GM20000 (cell line): ENCODE results near the gene KREMEN1.

Experiments used
- DNase-seq: peaks from one replicate; pipeline ENCODE4 v3.0.0; 2012; ENCODE audit warnings: low spot score
- CTCF ChIP-seq: IDR thresholded peaks from 2 replicates; pipeline ENCODE4 v1.5.1; 2012; ENCODE audit warnings: mild to moderate bottlenecking, control low read depth; ENCODE audit errors: extremely low read depth, missing control alignments

Gene KREMEN1

GRCh38 chr22:29050457-29050856 is 22.4 kb upstream of the KREMEN1 start:
- no peak for TF ChIP-seq CTCF

GRCh38 chr22:29053048-29053702 is 19.7 kb upstream of the KREMEN1 start:
- no peak for DNase-seq
- no peak for TF ChIP-seq CTCF

More at GRCh38 chr22:29050457-29050856, 22.4 kb upstream of the KREMEN1 start:
- DNase-seq, result no peak

DNA sequence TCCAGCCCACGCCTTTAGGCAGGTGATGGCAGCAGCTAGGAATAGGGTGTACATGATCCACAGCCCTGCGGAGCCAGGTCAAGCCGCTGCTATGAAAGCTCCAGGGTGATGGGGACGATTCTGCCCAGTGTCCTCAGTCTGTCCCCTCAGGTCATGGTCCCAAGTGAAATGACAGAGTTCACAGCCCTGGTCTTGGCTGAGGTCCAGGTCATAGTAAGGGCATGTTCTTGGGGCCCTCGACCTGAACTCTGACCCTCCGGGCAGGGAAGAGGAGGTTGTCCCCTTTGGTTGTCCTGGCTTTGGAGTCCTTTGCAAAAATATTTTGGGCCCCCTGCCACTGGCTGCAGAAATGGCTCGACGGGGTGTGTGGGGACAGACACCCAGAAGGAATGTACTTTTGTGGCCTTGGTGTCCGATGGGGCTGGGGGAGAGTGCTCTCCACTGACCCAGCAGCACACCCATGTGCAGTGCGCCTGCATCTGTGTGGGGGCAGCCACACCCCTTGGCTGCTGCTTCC is 18.5 kb upstream of the KREMEN1 start:
- TF ChIP-seq CTCF, result no peak
- DNase-seq, result no peak

DNA sequence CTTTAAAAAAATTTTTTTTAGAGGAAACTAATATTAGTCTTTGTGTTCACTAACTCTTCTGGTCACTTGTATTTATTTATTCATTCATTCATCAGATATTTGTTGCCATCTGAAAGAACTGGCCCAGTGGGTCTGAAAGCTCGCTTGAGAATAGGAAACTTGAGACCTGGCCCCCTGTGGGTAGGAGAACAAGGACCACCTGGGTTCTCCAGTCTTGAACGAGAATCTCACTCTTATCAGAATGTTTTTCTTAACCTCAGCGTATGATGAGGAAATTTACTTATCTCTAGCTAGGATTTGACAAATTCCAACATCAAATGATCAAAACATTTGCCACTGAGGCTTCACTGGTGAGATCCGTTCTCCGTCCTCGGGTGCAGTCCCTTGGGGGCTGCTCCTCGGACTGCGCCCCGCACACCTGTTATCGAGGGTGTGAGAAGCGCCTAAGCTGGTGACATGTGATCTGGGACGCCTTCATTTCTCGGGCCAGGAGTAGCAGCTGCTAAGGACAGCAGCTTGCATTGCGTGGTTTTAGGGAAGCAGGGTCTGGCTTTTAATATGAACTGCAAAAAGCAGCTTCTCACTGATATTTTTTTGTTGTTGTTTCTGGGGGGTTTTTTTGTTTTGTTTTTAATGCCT is 17.5 kb upstream of the KREMEN1 start:
- no peak for TF ChIP-seq CTCF
- no peak for DNase-seq

DNA sequence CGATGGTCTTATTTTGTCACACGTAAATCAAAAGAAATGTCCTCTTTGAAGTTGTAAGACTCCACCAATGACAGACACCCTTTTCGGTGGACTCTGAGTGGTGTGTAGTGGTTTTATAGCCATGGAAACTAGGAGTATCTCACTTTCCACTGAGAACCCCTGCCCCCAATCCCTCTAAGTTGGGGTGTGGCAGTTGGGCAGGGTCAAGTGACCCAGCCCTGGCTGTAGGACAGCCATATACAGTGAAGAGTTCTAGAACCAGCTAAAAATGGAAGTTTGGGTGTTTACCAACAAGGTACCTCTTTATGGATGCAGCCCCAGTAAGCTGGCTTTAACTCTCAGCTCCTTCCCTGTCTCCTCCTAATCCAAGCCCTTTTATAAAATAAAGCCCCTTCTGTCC is 16.4 kb upstream of the KREMEN1 start:
- DNase-seq, result no peak
- TF ChIP-seq CTCF, result no peak

DNA sequence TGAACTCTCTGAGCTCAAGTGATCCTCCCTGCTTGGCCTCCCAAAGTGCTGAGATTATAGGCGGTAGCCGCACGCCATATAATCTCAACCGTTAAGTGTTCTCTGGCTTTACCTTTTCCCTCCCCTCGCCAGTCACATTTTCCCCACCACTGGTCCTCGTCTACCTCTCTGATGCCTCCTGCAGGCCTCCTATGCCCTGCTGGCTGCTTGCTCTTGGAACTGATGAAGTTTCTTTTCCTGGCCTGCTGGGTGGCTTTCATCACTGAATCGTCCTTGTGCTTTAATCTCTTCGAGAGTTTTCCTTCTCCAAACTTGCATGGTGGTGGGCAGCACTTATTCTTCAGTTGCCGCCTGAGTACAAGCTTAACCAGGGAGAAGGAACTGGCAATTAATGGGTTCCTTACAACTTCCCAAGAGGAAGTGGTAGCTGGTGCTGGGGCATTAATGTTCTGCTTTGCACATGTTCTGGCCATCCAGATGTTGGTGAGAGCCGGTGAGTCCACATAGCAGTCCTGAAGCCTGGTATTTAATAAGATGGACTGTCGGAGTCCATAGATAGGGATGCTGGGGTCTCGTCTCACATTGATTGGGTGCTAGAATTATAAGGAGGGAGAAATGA is 12.5 kb upstream of the KREMEN1 start:
- DNase-seq, result no peak
- TF ChIP-seq CTCF, result no peak

DNA sequence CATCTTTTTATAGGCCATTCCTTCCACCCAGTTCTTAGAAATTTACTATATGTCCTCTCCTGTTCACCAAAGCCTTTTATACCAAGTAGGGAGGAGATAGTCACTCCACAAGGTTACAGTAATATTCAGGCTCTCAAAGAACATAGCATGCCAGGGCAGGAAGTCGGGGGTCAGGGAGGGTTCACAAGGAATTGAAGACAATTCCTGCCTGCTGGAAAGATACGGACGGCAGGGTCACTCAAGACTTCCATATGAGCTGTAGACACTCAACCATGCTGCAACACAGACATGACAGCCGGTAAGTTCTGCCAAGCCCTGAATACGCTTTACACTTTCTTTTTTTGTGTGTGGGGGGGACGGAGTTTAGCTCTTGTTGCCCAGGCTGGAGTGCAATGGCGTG is 11.9 kb upstream of the KREMEN1 start:
- no peak for DNase-seq
- TF ChIP-seq CTCF, result no peak
